ENCODE measurements around the gene PLTP. TPM values are rescaled to one million over a fixed set of nuclear protein-coding genes. Genes with fewer than 3 reads are reported as not detected.

Gene PLTP
- total and polyA plus RNA-seq, 2 of the 13 experiments (the other 11 are each of a cell fraction or from before 2014, with no cell fraction given): 16.9 to 28.6 TPM

GRCh38 chr20:45863543-45864470 lies 48.1 kb downstream of the PLTP start (continued):
- TF ChIP-seq SNAPC4 (CRISPR knock-in tag; IDR thresholded peaks at IDR 0.05) (no peak), ZSCAN29 (CRISPR knock-in tag; conservative IDR thresholded peaks at IDR 0.05) (no peak), MED1 (CRISPR knock-in tag; IDR thresholded peaks at IDR 0.05) (peak; percentile 73), CBX2 (IDR thresholded peaks at IDR 0.05; ENCODE audit: low read depth, low read length) (no peak), CBX2 (CRISPR knock-in tag; IDR thresholded peaks at IDR 0.05; ENCODE audit: low read depth) (no peak), AHDC1 (CRISPR knock-in tag; IDR thresholded peaks at IDR 0.05; ENCODE audit: borderline replicate concordance) (peak; percentile 94), HNRNPK (IDR thresholded peaks at IDR 0.05; ENCODE audit: low read depth, low read length, poor library complexity, severe bottlenecking) (no peak)

Data from HepG2 (cell line).